GM20000 (cell line): ENCODE measurements around the gene RBMS3.

Source experiments
- DNase-seq: peaks from one replicate; pipeline ENCODE4 v3.0.0; 2012; ENCODE audit warnings: low spot score
- TF ChIP-seq, protein P1 (sequence below): IDR thresholded peaks from 2 replicates; pipeline ENCODE4 v1.5.1; 2012; ENCODE audit warnings: mild to moderate bottlenecking, control low read depth; ENCODE audit errors: extremely low read depth, missing control alignments

RBMS3 gene

DNA sequence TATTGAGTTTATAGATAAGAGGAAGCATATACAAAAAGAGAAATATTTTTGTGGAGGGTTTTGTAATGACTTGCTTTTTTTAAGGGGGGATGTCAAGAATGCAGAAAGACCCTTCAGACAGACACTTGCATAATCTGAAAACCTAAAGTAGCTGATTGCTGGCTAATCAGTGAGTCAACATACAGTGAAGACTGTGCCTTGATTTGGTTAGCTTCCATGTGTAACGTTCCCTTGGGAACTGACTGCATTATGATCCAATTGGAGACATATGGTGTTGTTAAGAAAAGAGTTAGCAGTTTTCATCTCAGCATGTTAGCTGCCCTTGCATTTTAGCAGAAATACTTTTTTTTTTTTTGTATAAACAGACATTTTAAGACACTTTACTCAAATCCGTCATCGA, 483.2 kb downstream of the RBMS3 start:
- DNase-seq: no peak
- TF ChIP-seq, protein P1, sequence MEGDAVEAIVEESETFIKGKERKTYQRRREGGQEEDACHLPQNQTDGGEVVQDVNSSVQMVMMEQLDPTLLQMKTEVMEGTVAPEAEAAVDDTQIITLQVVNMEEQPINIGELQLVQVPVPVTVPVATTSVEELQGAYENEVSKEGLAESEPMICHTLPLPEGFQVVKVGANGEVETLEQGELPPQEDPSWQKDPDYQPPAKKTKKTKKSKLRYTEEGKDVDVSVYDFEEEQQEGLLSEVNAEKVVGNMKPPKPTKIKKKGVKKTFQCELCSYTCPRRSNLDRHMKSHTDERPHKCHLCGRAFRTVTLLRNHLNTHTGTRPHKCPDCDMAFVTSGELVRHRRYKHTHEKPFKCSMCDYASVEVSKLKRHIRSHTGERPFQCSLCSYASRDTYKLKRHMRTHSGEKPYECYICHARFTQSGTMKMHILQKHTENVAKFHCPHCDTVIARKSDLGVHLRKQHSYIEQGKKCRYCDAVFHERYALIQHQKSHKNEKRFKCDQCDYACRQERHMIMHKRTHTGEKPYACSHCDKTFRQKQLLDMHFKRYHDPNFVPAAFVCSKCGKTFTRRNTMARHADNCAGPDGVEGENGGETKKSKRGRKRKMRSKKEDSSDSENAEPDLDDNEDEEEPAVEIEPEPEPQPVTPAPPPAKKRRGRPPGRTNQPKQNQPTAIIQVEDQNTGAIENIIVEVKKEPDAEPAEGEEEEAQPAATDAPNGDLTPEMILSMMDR: no peak

DNA sequence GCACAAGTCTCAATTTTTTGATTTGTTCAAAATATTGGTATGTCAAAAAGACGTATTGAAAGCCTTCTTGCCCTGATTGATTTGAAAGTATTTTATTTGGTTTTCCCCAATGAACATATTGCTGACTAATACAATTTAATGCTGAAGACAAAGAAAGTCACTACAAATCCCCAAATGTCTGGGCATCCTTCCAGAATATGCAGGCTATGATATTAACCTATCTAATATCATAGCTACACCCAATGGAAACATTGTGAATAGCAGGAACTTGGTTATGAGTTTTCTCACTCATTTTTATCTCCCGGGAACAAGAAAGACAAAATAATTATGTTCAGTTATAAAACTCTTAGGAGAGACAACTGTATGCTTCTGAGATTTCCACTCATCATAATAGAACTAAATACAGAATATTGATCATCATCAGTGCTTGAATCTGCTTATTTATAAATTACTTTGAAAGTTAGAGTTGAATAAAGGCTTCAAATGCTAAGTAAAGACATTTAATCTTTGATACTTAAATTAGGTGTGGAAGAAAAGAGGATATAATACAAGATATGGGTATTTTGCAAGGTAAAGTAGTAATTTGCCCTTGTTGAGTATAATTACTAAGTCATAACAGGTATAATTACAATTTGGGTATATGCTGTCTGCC, 483.9 kb downstream of the RBMS3 start:
- no peak for DNase-seq
- TF ChIP-seq, protein P1: no peak

DNA sequence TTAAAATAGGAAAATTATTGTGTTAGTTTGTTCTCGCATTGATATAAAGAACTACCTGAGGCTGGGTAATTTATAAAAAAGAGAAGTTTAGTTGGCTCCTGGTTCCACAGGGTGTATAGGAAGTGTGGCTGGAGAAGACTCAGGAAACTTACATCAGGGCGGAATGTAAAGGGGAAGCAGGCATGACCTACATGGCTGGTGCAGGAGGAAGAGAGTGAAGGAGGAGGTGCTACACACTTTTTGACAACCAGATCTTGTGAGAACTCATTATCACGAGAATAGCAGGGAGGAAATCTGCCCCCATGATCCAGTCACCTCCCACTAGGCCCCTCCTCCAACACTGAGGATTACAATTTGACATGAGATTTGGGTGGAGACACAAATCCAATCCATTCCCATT, 490.7 kb downstream of the RBMS3 start:
- no peak for DNase-seq

DNA sequence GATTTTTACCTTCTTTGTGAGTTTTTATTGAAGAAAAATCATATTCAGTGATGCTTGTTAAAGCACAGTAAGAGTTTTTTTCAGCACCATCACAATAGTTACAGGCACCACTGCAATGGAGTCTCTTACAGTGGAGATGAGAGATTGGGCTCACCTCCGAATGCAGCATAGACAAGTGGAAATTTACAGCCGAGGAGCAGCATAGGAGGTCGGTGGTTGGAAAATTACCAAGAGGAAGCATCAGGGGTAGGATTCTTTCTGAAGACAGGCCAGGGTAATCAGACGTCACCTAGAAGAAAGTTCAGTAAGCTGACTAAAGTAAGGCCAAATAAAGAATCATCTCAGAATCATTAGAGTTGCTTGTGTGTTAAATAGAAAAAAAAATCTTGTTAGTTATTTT, 491.6 kb downstream of the RBMS3 start:
- no peak for DNase-seq
- TF ChIP-seq, protein P1: no peak

More for the DNA sequence above, 490.7 kb downstream of the RBMS3 start:
- TF ChIP-seq, protein P1: no peak

DNA sequence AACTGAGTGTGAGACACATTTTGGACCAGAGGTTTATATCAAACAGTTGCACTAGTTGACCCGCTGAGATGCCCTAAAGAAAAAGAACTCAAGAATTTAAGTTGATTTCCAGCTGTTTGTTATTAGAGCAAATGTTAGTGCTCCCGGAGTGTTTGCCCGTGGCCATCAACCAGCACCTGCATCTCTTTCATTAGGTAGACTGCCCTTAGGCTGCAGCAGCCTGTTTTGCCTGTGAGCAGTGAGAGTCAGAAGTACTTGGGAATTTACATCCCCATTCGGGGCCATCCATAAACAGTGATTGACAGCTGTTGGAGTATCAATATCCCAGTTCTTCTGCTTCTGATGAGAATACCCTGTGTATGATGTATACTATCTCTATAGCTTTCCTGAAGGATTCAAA, 492.6 kb downstream of the RBMS3 start:
- TF ChIP-seq, protein P1: no peak
- DNase-seq: no peak

DNA sequence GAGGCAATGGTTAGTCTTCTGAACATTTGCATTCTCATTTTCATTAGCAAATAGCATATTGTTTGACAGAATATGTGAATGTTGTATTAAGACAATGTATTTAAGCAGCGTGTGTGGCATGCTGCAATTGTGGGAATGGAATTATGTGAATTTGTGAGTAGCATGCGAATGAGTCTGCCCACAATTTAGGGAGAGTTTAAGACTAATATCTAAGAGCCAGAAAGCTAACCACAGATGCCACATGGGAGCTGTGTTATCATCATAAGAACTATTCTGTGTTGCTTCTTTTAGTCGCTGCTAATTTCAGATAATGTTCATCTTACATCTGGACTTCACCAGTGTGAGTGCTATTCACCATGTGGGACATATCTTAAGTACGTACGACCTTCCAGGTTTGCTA, 494.5 kb downstream of the RBMS3 start:
- TF ChIP-seq, protein P1: no peak
- no peak for DNase-seq

DNA sequence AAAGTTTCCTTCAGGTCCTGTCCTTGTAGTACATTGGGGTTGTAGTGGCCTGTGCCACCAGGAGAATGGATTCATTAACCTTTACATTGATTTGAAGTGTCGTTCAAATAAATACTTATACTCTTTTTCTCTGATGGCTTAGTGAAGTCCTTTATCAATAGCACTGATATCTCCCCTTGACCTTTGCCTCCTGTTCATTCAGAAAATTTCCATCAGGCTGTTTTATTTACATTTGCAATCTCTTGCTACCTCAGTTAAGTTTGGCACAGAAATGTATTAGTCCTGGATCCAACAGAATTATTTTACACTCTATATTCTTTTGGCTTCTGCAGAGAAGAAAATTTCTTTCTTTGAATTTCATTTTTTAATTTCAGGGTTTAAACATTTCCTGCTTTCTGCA, 497.0 kb downstream of the RBMS3 start:
- TF ChIP-seq, protein P1: no peak
- no peak for DNase-seq
